Retinal pigment epithelial cell (primary cell): ENCODE results near the gene ZSCAN20.

Source experiments
- DNase-seq: peaks from one replicate; pipeline ENCODE4 v3.0.0-alpha.2; 2010; ENCODE audit warnings: low read depth
- H3K4me3 ChIP-seq: 2 replicates; pipeline ENCODE4 v1.5.1; 2011; ENCODE audit warnings: mild to moderate bottlenecking, low read length, control low read depth, moderate library complexity
- CTCF ChIP-seq: conservative IDR thresholded peaks from 2 replicates; pipeline ENCODE4 v1.5.1; 2011; ENCODE audit warnings: low read depth, low read length, control low read depth, inconsistent platforms

Gene ZSCAN20

GRCh38 chr1:33468531-33468930, 3.9 kb upstream of the ZSCAN20 start:
- DNase-seq, result no peak
- TF ChIP-seq CTCF, result no peak
- H3K4me3 ChIP-seq, result no peak overlapping the region

- TF ChIP-seq CTCF, result no peak
- no peak for DNase-seq
- H3K4me3 ChIP-seq, result no peak overlapping the region
Observed at GRCh38 chr1:33468967-33469366, 3.5 kb upstream of the ZSCAN20 start.

GRCh38 chr1:33469691-33470090, 2.8 kb upstream of the ZSCAN20 start:
- no peak overlapping the region for H3K4me3 ChIP-seq
- DNase-seq, result no peak
- no peak for TF ChIP-seq CTCF

GRCh38 chr1:33470495-33471012, 1.9 kb upstream of the ZSCAN20 start:
- no peak overlapping the region for H3K4me3 ChIP-seq
- peak; percentile 87 for TF ChIP-seq CTCF
- DNase-seq, result peak; percentile 34

- TF ChIP-seq CTCF, result no peak
- no peak for DNase-seq
- no peak overlapping the region for H3K4me3 ChIP-seq
Observed at GRCh38 chr1:33471416-33471815, 1.0 kb upstream of the ZSCAN20 start.

GRCh38 chr1:33473900-33474299, 1.5 kb downstream of the ZSCAN20 start:
- DNase-seq, result no peak
- TF ChIP-seq CTCF, result no peak
- no peak overlapping the region for H3K4me3 ChIP-seq

- no peak for DNase-seq
- H3K4me3 ChIP-seq, result no peak overlapping the region
- no peak for TF ChIP-seq CTCF
Observed at GRCh38 chr1:33477451-33477850, 5.0 kb downstream of the ZSCAN20 start.
